CD4-positive, alpha-beta T cell treated with Interleukin-2 at 100 ng/mL for 4 hours (primary cell): ENCODE data around the gene GPR15LG.
"Not testable (repeated sequence)": the region's sequence is repeated elsewhere in the genome, so short reads cannot be mapped to it uniquely, and the experiment has no call there.

Source experiments
- DNase-seq: peaks from one replicate; pipeline ENCODE4 v3.0.0-alpha.2; 2020; ENCODE audit warnings: low spot score

The GPR15LG gene

DNA sequence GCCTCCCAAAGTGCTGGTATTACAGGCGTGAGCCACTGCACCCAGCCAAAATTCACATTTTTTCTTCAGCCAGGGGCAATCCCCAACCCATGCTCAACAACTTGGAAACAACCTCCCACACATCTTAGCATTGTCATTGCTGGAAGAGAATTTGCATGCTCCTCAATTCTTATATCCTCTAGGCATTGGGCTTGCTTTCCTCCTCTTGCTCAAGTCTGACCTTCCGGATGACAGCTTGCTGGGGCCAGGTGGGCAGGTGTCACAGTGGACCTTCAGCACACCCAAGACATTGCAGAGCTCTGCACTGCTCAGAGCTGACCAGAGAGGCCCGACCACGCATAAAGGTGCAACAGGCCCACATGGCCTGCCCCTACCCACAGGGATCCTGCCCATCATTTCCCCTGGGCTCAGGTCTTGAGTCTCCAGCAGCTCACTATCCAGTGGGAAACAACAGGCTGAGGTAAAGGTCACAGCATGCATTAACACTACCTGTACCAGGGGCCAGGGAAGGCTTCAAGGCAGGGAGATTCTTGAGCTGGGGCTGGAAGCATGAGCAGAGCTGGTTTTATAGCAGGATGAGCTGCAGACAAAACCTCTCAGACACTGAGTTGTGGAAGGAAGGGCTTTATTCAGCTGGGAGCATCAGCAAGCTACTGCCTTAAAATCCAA, 6.8 kb upstream of the GPR15LG start:
- DNase-seq = no peak

DNA sequence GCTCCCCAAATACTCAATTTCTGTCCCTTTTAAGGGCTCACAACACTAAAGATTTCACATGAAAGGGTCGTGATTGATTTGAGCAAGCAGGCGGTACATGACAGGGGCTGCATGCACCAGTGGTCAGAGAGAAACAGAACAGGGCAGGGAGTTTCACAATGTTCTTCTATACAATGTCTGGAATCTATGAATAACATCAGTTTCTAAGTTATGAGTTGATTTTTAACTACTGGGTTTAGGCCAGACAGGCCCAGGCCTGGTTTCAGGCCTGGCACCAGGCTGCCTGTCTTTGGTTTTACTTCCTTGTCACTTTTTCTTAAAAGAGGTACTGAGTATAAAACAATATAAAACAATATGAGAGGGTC, 6.3 kb upstream of the GPR15LG start:
- not testable (repeated sequence) for DNase-seq

- DNase-seq = not testable (repeated sequence)
Measured at GRCh38 chr10:84168382-84168781, 5.2 kb upstream of the GPR15LG start.

DNA sequence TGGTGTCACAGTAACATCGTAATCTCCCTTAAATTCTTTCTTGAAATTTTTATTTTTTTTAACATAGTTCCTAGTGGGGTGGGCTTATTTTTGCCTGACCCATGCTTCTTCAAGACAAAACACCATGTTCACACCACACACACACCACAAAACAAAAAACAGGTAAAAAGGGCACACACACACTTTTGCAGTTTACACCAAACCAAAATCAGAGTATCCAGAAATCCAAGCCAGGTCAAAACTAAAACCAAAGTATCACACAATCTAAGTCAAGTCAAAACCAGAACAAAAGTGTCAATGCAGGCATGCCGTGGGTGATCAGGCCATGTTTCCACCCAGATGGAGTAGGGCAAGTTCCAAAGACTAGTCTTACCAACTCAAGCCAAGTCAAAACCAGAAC, 2.4 kb upstream of the GPR15LG start:
- not testable (repeated sequence) for DNase-seq

DNA sequence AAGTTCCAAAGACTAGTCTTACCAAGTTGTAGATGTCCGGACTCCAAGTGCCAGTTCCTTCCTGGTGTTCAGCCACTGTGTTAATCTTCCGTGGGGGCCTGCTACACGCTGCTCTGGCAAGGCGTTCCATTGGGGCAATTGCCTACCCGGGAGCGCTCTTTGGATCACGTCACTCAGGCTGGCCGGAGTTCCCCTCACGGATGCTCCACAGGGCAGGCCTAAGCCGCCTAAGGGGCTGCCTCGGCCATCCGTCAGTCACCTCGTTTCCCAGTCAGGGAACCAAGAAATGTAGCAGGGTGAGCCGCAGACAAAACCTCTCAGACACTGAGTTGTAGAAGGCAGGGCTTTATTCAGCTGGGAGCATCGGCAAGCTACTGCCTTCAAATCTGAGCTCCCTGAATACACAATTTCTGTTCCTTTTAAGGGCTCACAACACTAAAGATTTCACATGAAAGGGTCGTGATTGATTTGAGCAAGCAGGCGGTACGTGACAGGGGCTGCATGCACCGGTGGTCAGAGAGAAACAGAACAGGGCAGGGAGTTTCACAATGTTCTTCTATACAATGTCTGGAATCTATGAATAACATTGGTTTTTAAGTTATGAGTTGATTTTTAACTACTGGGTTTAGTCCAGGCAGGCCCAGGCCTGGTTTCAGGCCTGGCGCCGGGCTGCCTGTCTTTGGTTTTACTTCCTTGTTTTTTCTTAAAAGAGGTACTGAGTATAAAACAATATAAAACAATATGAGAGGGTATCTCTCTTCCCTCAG, 1.7 kb upstream of the GPR15LG start:
- DNase-seq = not testable (repeated sequence)

GRCh38 chr10:84172467-84173356, 889 bp upstream of the GPR15LG start:
- DNase-seq = no peak

GRCh38 chr10:84175436-84175835, 1.8 kb downstream of the GPR15LG start:
- no peak for DNase-seq

DNA sequence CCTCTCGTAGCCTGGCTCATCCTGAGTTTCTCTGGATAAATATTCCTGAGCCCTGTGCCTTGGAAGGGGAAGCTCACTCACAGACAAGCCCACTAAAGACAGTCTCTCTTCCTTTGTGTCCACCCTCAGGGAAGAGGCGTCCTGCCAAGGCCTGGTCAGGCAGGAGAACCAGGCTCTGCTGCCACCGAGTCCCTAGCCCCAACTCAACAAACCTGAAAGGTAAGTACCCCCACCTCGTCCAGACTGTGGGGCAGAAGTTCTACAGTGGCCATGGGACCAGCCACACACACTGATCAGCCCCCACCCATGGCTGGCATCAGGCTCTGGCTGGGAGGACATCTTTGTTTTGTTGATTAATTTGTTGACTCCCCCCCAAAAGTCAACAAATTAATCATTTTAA, 2.8 kb downstream of the GPR15LG start:
- DNase-seq = no peak

- DNase-seq = no peak
Measured at GRCh38 chr10:84176836-84177474, 3.4 kb downstream of the GPR15LG start.

DNA sequence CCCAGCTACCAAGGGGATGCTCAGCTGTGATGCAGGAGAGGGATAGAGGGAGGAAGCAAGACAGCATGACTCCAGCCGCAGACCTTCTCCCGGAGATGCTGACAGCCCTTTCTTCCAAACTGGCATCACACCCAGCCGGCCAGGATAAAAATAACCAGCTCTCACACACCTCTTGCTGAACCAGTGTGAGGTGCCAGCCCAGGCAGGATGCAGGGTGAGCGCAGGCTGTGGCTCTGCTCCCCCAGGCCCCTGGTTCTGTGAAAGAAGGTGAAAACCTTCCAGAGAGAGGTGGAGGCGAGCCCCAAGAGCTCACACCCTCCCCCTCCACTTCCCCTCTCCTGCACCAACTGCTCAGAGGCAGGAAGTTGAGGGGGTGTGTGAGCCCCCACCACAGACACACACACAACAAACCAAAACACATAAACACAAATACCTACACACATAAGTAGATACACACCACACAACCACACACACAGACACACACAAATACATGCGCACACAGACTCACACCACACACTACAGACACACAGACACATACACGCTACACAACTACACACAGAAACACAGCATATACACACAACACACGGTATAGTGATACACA, 4.0 kb downstream of the GPR15LG start:
- peak; percentile 60 for DNase-seq

GRCh38 chr10:84178160-84178609, 4.6 kb downstream of the GPR15LG start:
- DNase-seq = no peak

- peak; percentile 40 for DNase-seq
Measured at GRCh38 chr10:84179059-84179710, 5.6 kb downstream of the GPR15LG start.

- DNase-seq = not testable (repeated sequence)
Measured at GRCh38 chr10:84180386-84180785, 6.8 kb downstream of the GPR15LG start.

DNA sequence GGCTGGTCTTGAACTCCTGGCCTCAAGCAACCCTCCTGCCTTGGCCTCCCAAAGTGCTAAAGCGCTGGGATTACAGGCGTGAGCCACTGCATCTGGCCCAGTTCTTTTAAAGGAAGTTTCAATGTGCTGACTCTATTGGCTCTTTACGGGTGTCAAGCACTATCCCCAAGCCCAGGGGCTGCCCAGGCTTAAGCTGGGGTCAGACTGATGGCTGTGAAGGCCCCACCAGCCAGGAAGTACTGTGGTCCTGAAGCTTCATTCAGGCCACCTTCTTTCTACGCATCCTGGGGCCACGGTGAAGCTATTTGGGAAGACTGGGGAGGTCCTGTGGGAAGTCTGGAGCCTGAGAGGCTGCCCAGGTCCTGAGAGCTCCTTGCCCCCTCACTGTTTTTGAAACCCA, 8.0 kb downstream of the GPR15LG start:
- DNase-seq = no peak

DNA sequence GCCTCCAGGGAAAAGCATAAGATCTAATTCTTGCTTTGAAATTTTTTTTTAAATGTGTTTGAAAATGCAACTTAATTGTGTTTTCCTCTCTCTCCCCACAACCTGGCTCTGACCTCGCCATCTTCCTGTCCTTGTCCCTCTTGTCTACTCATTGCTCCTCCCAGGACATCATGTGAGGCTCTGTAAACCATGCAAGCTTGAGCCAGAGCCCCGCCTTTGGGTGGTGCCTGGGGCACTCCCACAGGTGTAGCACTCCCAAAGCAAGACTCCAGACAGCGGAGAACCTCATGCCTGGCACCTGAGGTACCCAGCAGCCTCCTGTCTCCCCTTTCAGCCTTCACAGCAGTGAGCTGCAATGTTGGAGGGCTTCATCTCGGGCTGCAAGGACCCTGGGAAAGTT, 10.9 kb downstream of the GPR15LG start:
- DNase-seq = no peak

DNA sequence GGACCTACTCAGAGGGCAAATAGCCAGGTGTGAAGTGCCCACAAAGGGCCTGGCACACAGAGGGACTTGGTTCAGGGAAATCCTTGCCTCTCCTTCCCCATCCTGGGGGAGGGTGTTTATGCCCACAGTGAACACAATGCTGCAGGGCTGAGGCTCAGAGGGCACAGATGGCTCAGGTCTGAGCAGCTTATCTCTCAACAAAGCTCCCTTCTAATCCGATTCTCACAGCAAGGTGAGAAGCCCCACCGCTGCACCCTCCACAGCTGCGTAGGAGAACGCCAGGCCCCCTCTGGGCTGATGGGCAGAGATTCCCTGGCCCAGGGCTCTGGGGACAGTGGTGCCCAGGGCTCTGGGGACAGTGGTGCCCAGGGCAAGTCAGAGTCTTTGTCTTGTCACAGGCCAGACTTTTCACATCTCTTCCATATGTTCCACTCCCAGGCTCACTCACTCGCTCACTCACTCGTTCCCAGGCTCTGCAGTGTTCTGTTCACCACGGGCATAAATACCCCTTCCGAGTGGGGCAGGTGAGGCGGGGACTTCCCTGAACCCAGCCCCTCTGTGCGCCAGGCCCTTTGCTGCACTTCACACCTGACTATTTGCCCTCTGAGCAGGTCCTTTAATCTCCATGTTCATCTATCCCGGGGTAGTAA, 12.1 kb downstream of the GPR15LG start:
- DNase-seq = no peak

DNA sequence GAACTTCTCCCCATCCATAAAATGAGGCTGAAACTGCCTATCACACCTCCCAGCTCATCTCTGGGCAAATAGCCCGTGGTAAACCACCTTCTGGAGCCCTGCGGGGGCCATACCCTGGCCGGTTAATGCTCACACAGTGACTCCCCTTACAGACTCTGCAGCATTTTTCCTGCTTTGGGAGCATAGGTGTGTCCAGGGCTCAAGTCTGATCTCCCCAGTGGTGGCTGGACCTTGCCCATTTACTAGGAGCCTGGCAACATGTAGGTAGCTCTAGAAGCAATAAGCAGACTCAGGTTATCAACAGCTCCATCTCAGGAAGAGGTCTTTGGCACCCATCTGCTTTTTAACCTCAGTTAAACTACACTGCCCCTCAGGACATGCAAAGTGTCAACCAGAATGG, 15.2 kb downstream of the GPR15LG start:
- no peak for DNase-seq

DNA sequence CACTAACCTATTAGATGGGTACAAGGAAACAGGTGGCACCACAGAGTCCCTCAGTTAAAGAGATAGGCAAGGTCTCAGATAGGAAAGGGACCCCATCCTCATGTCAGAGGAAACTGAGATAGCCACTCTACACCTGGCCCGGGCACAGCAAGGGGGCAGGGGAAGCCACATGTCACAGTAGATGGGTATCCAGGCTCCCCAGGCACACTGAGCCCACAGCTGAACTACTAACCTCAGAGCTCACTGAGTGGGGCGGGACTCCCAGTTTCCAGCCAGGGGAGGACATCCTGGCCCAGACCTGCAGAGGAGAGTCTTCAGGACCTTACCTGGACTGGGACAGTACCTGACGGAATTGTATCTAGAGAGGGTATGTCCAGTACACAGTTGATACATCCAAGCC, 17.0 kb downstream of the GPR15LG start:
- DNase-seq = no peak

DNA sequence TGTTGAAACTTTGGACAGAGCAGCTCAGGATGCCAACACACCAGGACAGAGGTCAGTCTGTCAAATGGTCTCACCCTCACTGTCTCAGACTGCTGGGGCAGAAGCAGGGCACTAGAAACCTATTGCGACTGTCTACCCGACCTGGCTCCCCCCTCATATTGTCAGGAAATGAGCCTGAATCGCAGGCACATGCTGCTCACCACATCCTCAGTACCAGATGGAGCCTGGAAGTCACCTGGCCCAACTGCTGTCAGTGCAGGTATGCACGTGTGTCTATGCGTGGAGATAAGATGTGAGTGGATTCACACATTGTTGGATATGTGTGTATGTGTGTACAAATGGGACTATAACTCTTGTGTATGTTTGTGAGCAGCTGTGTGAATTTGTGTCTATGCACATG, 17.5 kb downstream of the GPR15LG start:
- no peak for DNase-seq

DNA sequence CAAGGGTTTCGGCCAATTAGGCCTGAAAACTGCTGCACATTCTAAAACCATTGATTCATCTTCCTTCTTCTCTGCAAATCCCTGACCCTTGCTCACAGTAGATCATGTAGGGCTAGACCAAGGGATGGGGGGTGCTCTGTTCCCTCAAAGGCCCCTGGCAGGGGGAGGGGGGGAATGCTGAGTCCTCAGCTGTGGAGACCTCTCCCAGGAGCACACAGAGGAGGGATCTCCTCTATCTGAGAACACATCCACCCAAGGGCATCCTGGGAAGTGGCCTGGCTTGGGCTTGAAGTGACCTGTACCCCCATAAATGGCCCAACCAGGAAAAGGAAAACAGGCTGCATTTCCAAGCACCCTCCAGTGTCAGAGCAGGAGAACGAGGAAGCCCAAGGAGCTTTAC, 19.7 kb downstream of the GPR15LG start:
- no peak for DNase-seq
